Epithelial cell of proximal tubule (primary cell): Measurements from ENCODE around the gene PPP3CA. TPM values are rescaled to one million over a fixed set of nuclear protein-coding genes. Genes with fewer than 3 reads are reported as not detected.

Source experiments
- DNase-seq: peaks from one replicate; pipeline ENCODE4 v3.0.0-alpha.2; 2011; ENCODE audit warnings: low read depth
- H3K4me3 ChIP-seq: 2 replicates; pipeline ENCODE4 v1.5.1; 2011; ENCODE audit warnings: low read depth, mild to moderate bottlenecking, low read length
- total RNA-seq: library from RNA; depleted of rRNA; stranded (reverse); fragments of >200 nt; gene quantifications from 2 replicates; pipeline ENCODE4 v1.2.3, GENCODE V29; 2015
- TF ChIP-seq, protein P1 (sequence below): conservative IDR thresholded peaks from 2 replicates; pipeline ENCODE4 v1.5.1; 2012; ENCODE audit warnings: low read depth, mild to moderate bottlenecking, low read length

PPP3CA gene
- total RNA-seq, 1 donor from 2014 or later = 16.5 TPM

DNA sequence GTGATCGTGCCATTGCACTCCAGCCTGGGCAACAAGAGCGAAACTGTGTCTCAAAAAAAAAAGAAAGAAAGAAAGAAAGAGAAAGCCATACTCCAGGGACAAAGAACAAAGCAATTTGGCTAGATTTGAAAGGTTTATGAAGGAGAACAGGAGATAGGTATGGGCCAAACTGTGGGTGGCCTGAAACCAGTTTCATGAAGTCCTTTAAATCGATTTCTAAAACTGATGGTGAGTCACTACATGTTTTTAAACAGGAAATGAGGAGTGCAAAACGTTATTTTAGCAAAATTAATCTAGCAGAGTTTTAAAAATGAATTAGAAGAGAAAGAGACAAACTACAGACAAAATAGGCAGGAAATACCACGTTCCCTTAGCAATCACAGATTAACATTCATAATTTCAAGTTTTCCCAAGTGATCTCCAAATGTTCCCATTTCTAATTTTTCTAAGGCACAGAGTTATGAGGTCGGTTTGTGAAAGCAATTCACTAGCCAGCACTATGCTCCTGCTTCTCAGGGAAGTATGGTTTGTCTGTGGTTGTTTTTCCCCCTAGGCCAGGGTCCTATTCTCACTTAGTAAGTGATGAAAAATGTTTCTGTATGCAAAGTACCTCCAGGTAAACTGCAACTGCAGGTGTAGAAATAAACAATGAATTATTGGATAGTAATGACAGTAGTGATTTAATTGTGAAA, 190.6 kb downstream of the PPP3CA start:
- no peak for DNase-seq
- TF ChIP-seq, protein P1, sequence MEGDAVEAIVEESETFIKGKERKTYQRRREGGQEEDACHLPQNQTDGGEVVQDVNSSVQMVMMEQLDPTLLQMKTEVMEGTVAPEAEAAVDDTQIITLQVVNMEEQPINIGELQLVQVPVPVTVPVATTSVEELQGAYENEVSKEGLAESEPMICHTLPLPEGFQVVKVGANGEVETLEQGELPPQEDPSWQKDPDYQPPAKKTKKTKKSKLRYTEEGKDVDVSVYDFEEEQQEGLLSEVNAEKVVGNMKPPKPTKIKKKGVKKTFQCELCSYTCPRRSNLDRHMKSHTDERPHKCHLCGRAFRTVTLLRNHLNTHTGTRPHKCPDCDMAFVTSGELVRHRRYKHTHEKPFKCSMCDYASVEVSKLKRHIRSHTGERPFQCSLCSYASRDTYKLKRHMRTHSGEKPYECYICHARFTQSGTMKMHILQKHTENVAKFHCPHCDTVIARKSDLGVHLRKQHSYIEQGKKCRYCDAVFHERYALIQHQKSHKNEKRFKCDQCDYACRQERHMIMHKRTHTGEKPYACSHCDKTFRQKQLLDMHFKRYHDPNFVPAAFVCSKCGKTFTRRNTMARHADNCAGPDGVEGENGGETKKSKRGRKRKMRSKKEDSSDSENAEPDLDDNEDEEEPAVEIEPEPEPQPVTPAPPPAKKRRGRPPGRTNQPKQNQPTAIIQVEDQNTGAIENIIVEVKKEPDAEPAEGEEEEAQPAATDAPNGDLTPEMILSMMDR = no peak
- H3K4me3 ChIP-seq = no peak overlapping the region

DNA sequence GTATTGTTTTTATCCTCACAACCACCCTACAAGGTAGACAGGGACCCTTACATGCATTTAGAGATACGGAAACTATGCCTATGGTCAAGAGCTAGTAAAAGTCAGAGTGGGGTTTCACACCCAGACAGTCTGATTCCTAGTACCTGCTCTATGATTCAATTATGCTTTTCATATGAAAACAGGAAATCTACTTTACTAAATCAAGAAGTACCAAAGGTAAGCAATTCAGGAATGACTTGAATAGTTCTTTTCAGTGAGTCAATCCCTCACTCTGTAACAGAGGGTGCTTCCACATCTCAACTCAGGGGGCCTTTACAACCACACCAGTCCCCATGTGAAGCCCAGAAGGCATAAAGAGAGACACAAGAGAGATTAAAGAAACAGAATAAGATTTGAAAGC, 191.4 kb downstream of the PPP3CA start:
- TF ChIP-seq, protein P1 = no peak
- no peak overlapping the region for H3K4me3 ChIP-seq

DNA sequence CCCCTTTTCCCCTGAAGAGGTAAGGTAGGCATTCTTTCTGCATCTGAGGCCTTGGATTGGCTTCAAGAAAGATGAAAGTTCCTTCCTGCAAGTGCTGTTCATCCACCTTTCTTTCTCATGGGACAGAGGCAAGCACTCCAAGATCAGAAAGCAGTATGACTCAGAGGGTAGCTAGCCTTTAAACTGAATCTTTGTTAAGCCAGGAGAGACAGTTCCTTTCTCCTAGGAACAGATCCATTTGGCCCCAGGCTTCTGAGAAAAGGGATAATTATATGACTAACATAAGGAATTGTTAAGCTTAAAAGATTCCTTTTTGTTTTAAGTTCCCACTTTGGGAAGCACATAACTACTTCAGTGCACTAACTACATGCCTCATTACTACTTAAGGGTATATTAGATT, 192.0 kb downstream of the PPP3CA start:
- TF ChIP-seq, protein P1 = no peak
- H3K4me3 ChIP-seq = no peak overlapping the region
- DNase-seq = no peak

More for the DNA sequence above, 191.4 kb downstream of the PPP3CA start:
- no peak for DNase-seq

DNA sequence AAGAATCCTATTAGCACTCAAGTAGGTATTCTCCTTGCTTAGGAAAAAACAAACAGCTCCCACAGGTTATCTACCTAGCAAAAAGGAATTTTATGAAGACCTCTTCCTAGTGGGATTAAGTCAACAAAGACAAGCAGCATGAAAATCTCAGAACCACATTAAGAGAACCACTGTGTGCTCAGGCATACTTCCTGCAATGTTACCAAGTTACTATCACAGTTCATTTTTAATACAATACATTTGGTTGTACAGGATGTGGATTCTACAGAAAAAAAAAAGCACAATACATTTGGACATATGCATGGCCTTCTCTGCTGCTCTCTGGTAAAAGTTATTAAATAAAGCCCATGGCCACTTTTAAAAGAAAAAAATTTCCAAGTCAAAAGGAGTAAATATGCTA, 193.7 kb downstream of the PPP3CA start:
- TF ChIP-seq, protein P1 = no peak
- no peak overlapping the region for H3K4me3 ChIP-seq
- DNase-seq = no peak

DNA sequence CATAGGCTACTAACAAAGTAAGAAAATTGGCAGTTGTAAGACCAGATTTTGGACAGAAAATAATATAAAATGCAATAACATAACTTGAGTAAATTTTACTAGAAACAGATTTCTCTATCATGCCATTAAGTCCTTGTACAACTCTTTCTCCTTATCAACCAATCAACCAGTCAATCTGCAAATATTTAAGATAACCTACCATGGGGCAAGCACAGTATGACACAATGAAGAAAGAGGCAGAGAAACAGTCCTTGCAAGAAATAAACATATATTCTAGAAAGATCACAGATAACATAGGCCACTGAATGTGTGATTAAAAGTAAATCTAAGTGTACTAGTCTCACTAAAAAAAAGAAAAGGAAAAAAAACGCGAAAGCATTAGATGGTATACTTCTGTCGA, 194.8 kb downstream of the PPP3CA start:
- no peak overlapping the region for H3K4me3 ChIP-seq
- no peak for DNase-seq
- TF ChIP-seq, protein P1 = no peak

DNA sequence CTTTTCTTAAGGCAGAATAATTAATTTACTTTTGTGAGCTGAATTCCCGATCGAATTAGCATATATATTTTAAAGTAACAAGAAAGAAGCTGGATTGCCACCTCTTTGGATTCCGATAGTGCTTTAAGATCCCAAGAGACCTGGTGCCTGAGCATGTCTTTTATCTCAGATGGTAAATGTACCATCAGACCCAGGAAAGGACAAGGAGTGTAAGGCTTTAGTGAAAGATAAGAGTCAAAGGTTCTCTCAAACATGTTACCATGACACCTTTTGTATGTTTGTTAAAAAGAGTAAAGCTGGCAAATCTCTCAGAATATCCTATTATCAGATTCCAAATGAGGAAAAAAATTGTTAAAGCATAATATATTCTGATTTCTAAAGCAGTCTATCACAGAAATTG, 198.8 kb downstream of the PPP3CA start:
- no peak for DNase-seq
- no peak overlapping the region for H3K4me3 ChIP-seq
- TF ChIP-seq, protein P1 = no peak

DNA sequence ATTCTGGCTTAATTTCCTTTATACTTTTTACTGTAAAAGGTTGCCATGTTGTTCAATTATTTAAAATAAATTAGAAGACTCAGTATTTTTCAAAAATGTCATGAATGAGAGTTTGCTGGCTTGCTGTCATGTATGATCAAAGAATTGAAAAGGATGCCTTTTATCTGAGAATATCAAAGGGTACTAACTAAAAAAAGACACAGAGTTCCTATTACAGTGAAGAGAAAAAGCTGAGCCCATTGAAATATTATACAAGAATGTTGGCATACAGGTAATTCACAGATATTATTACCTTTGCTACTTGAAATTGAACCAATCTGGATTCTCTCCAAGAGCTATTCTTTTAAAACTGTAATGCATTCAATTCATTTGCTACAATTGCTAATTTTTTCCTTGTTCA, 200.0 kb downstream of the PPP3CA start:
- TF ChIP-seq, protein P1 = no peak
- no peak for DNase-seq
- no peak overlapping the region for H3K4me3 ChIP-seq
